ENCODE data around the gene PDYN. TPM values are rescaled to one million over a fixed set of nuclear protein-coding genes. Genes with fewer than 3 reads are reported as not detected.

The PDYN gene
- total and polyA plus RNA-seq, 9 of the 15 experiments (the other 6 are each of a cell fraction or from before 2014, with no cell fraction given), result not detected

GRCh38 chr20:1987826-1988225, 6.0 kb downstream of the PDYN start (continued):
- no peak for TF ChIP-seq TEAD1 (CRISPR knock-in tag; IDR thresholded peaks at IDR 0.05)
- TF ChIP-seq E2F4 (CRISPR knock-in tag; IDR thresholded peaks at IDR 0.05; ENCODE audit: low read depth), result no peak
- TF ChIP-seq SRF (CRISPR knock-in tag; IDR thresholded peaks at IDR 0.05), result no peak
- no peak for TF ChIP-seq BMI1 (IDR thresholded peaks at IDR 0.05; ENCODE audit: low read length)
- TF ChIP-seq ZNF830 (CRISPR knock-in tag; IDR thresholded peaks at IDR 0.05), result no peak
- no peak for TF ChIP-seq RBM22 (IDR thresholded peaks at IDR 0.05; ENCODE audit: low read depth, low read length, poor library complexity, severe bottlenecking)

- Histone ChIP-seq H3K9me1 (ENCODE audit: control insufficient read depth, insufficient read depth, low read length) (no peaks in the 10 kb centered on the region), H3K36me3 (ENCODE audit: control insufficient read depth, insufficient read depth, low read length) (no peaks in the 10 kb centered on the region), H3K27me3 (ENCODE audit: control insufficient read depth in 2 of 2, insufficient read depth in 2 of 2, low read length in 2 of 2) (peaks cover 0 to 16% of the 10 kb centered on the region in 2 experiments; a peak in 1 of 5 replicates), H4K20me1 (replicated peaks; ENCODE audit: control insufficient read depth, insufficient read depth, low read length) (no peaks in the 10 kb centered on the region), H3K4me3 (no peak overlapping the region), H3K27ac (ENCODE audit: extremely low read depth, low read depth, low read length) (no peak overlapping the region), H3K4me2 (ENCODE audit: insufficient read depth, low read length) (no peak overlapping the region), H3K4me1 (replicated peaks in 1 of 2; ENCODE audit: control insufficient read depth in 2 of 2, insufficient read depth in 2 of 2, low read length in 2 of 2) (no peaks in the 10 kb centered on the region), H3K79me2 (ENCODE audit: control insufficient read depth, insufficient read depth, low read length) (no peaks in the 10 kb centered on the region), H2AFZ (ENCODE audit: low read depth, low read length) (no peak overlapping the region), H3K9ac (ENCODE audit: insufficient read depth in 1 of 2, low read depth in 2 of 2, low read length in 2 of 2) (no peak overlapping the region), H3K9me3 (replicated peaks; ENCODE audit: control insufficient read depth, insufficient read depth, low read depth, low read length) (no peaks in the 10 kb centered on the region)
- BruUV-seq (replicated peaks), result no TSS peak
- intact Hi-C loops (cut with micrococcal nuclease), result no loop called here
- 0% methylated on average over 1 of the region's 4 CpGs for WGBS (ENCODE audit: insufficient coverage, low coverage, missing lambda C conversion rate)
- ATAC-seq (no peak), DNase-seq (ENCODE audit: extremely low read depth in 1 of 4, low spot score in 3 of 4) (no peak), FAIRE-seq (no peak)
- CTCF ChIA-PET (ENCODE audit: low intra/inter-chr PET ratio), result no interaction called here
- POLR2A ChIA-PET, result no interaction called here
- in situ Hi-C loops (cut with MboI), result no loop called here
- TF ChIP-seq ZNF140 (CRISPR knock-in tag; IDR thresholded peaks at IDR 0.05) (no peak), RB1 (IDR thresholded peaks at IDR 0.05; ENCODE audit: low read depth) (no peak)
Observed at GRCh38 chr20:1983301-1983700, 10.6 kb downstream of the PDYN start.

Data from K562 (cell line).